Activated effector memory CD4-positive, alpha-beta T cell treated with Interleukin-2 at 50 U/mL for 16 hours (primary cell): ENCODE data around the gene RASGRP2.
A peak's percentile ranks its signal among the peaks of the same experiment; 100 is the strongest.

Experiments
- DNase-seq: peaks from one replicate; pipeline ENCODE4 v3.0.0-alpha.2; 2020

The RASGRP2 gene

GRCh38 chr11:64770120-64770519, 26.2 kb upstream of the RASGRP2 start:
- no peak for DNase-seq

GRCh38 chr11:64769283-64769682, 25.3 kb upstream of the RASGRP2 start:
- no peak for DNase-seq

GRCh38 chr11:64768300-64768694, 24.4 kb upstream of the RASGRP2 start:
- no peak for DNase-seq

- peak; percentile 60 for DNase-seq
Measured at GRCh38 chr11:64767344-64768299, 23.7 kb upstream of the RASGRP2 start.

- no peak for DNase-seq
Measured at GRCh38 chr11:64766881-64767280, 22.9 kb upstream of the RASGRP2 start.

GRCh38 chr11:64765851-64766665, 22.1 kb upstream of the RASGRP2 start:
- DNase-seq, result no peak

GRCh38 chr11:64765291-64765850, 21.4 kb upstream of the RASGRP2 start:
- no peak for DNase-seq

GRCh38 chr11:64764753-64765152, 20.8 kb upstream of the RASGRP2 start:
- DNase-seq, result no peak

- DNase-seq, result peak; percentile 51
Measured at GRCh38 chr11:64764040-64764611, 20.2 kb upstream of the RASGRP2 start.

- no peak for DNase-seq
Measured at GRCh38 chr11:64763526-64764039, 19.6 kb upstream of the RASGRP2 start.

- no peak for DNase-seq
Measured at GRCh38 chr11:64762674-64763525, 19.0 kb upstream of the RASGRP2 start.

- DNase-seq, result no peak
Measured at GRCh38 chr11:64762277-64762673, 18.3 kb upstream of the RASGRP2 start.

- DNase-seq, result no peak
Measured at GRCh38 chr11:64760759-64761420, 16.9 kb upstream of the RASGRP2 start.

- DNase-seq, result no peak
Measured at GRCh38 chr11:64759722-64760719, 16.1 kb upstream of the RASGRP2 start, which contains the start of gene PYGM. Gene PYGM (minus strand): TSS chr11:64759974. CDS start chr11:64759898, 76 bp downstream.

GRCh38 chr11:64759131-64759721, 15.3 kb upstream of the RASGRP2 start:
- DNase-seq, result no peak

GRCh38 chr11:64758330-64759079, 14.6 kb upstream of the RASGRP2 start:
- no peak for DNase-seq

GRCh38 chr11:64757549-64758329, 13.8 kb upstream of the RASGRP2 start:
- DNase-seq, result no peak
